ENCODE results near the gene HEXD.

DNA sequence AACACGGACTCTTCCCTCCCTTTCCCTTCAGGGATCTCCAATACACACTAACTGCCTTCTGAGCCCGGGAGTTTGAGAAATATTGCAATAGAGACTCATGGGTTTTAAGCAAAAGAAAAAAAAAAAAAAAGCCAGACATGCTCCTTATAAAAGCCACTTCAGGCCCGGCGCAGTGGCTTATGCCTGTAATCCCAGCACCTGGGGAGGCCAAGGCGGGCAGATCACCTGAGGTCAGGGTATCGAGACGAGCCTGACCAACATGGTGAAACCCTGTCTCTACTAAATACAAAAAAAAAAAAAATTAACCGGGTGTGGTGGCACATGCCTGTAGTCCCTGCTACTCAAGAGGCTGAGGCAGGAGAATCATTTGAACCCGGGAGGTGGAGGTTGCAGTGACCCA, 2.4 kb upstream of the HEXD start:
- TF ChIP-seq NFRKB (IDR thresholded peaks at IDR 0.05) (no peak), SP1 (IDR thresholded peaks at IDR 0.05) (no peak), BHLHE40 (IDR thresholded peaks at IDR 0.05; ENCODE audit: borderline replicate concordance) (no peak), TARDBP (IDR thresholded peaks at IDR 0.05) (no peak), L3MBTL2 (conservative IDR thresholded peaks at IDR 0.05) (no peak), FOXM1 (IDR thresholded peaks at IDR 0.05; ENCODE audit: borderline replicate concordance) (no peak), SUZ12 (IDR thresholded peaks at IDR 0.05) (no peak), ARNT (IDR thresholded peaks at IDR 0.05) (no peak)

All from HEK293T (cell line).